H1 (cell line): ENCODE data around the gene CDKN2B. TPM values are rescaled to one million over a fixed set of nuclear protein-coding genes. Genes with fewer than 3 reads are reported as not detected.

Experiments used
- CTCF ChIA-PET: fragments of 300-600 bp; sonication (Branson Sonifier 250); formaldehyde crosslinking; loops from one replicate; lab custom pipeline; 2021; ENCODE audit not compliant: partially characterized antibody; lab: Charles Lee
- POLR2A ChIA-PET: fragments of 300-600 bp; sonication (Branson Sonifier 250); formaldehyde crosslinking; loops from one replicate; lab custom pipeline; 2021; ENCODE audit warnings: inconsistent platforms; ENCODE audit not compliant: partially characterized antibody; lab: Charles Lee
- DNase-seq, 2 experiments: peaks; one replicate each; pipeline versions ENCODE4 v3.0.0 to v3.0.0-alpha.2; 2010 to 2022; ENCODE audit warnings: low spot score in 2 of 2, low read depth in 1 of 2, mixed read lengths in 1 of 2
- FAIRE-seq: peaks from 2 replicates; lab custom pipeline; 2011; peaks lifted over from hg19 to GRCh38; lab: Jason Lieb, UNC
- H2AFZ ChIP-seq: 2 replicates; pipeline ENCODE4 v1.8.1; 2012; ENCODE audit warnings: low read length, inconsistent platforms
- H2AK5ac ChIP-seq: 2 replicates; pipeline ENCODE4 v1.6.1; 2013; ENCODE audit warnings: low read depth, low read length
- H2BK120ac ChIP-seq: replicated peaks from 2 replicates; pipeline ENCODE3; 2013; ENCODE audit warnings: low read depth, low read length, inconsistent platforms
- H2BK12ac ChIP-seq: 2 replicates; pipeline ENCODE4 v1.6.1; 2013; ENCODE audit warnings: low read depth, low read length
- H2BK15ac ChIP-seq: 2 replicates; pipeline ENCODE4 v1.6.1; 2013; ENCODE audit warnings: low read length
- H2BK20ac ChIP-seq: 2 replicates; pipeline ENCODE4 v1.6.1; 2013; ENCODE audit warnings: low read length
- H2BK5ac ChIP-seq: 2 replicates; pipeline ENCODE4 v1.6.1; 2013; ENCODE audit warnings: low read depth, low read length
- H3K14ac ChIP-seq: 2 replicates; pipeline ENCODE4 v1.6.1; 2013; ENCODE audit warnings: inconsistent platforms; ENCODE audit not compliant: insufficient read length
- H3K18ac ChIP-seq: 2 replicates; pipeline ENCODE4 v1.6.1; 2013; ENCODE audit warnings: low read length; ENCODE audit errors: extremely low read depth
- H3K23ac ChIP-seq: 2 replicates; pipeline ENCODE4 v1.6.1; 2013; ENCODE audit warnings: inconsistent platforms; ENCODE audit not compliant: insufficient read length
- H3K23me2 ChIP-seq: 2 replicates; pipeline ENCODE4 v1.6.1; 2013; ENCODE audit warnings: low read depth, low read length
- H3K27ac ChIP-seq: 2 replicates; pipeline ENCODE4 v1.6.1; 2011; ENCODE audit warnings: low read depth, low read length, inconsistent platforms
- H3K27me3 ChIP-seq, 4 experiments: replicated peaks in 1 of 4; 1 replicate in 1 of 4; 2 replicates in 3 of 4; pipeline versions ENCODE4 v1.6.1 to v1.8.1; 2011 to 2013; ENCODE audit warnings: low read length in 3 of 4, mild to moderate bottlenecking in 3 of 4, inconsistent platforms in 2 of 4, mixed read lengths in 2 of 4, moderate library complexity in 1 of 4; ENCODE audit not compliant: control insufficient read depth in 3 of 4, insufficient read depth in 3 of 4; ENCODE audit errors: extremely low read depth in 1 of 4
- H3K36me3 ChIP-seq, 4 experiments: 2 replicates each; pipeline versions ENCODE4 v1.6.1 to v1.8.1; 2011 to 2013; ENCODE audit warnings: mild to moderate bottlenecking in 4 of 4, low read length in 3 of 4, moderate library complexity in 2 of 4, control low read depth in 1 of 4, inconsistent platforms in 1 of 4; ENCODE audit not compliant: insufficient read depth in 4 of 4, control insufficient read depth in 2 of 4
- H3K4ac ChIP-seq: replicated peaks from 2 replicates; pipeline ENCODE3; 2013; ENCODE audit warnings: low read length, low read depth, mixed read lengths, inconsistent platforms; ENCODE audit not compliant: insufficient read length
- H3K4me1 ChIP-seq, 4 experiments: replicated peaks in 1 of 4; 1 replicate in 1 of 4; 2 replicates in 3 of 4; pipeline versions ENCODE4 v1.6.1 to v1.8.1; 2011 to 2013; ENCODE audit warnings: low read length in 3 of 4, inconsistent platforms in 2 of 4, mixed read lengths in 1 of 4; ENCODE audit not compliant: insufficient read depth in 4 of 4, control insufficient read depth in 3 of 4
- H3K4me2 ChIP-seq, 2 experiments: 2 replicates each; pipeline versions ENCODE4 v1.6.1 to v1.8.1; 2011 to 2013; ENCODE audit warnings: low read depth in 2 of 2, low read length in 2 of 2, control low read depth in 1 of 2, inconsistent platforms in 1 of 2, mild to moderate bottlenecking in 1 of 2; ENCODE audit not compliant: insufficient read depth in 1 of 2
- H3K4me3 ChIP-seq, 4 experiments: fragments of 200-600, 300-600 bp in 1 of 4; sonication (generic), shearing (Covaris generic), sonication (Bioruptor Twin) in 1 of 4; 2 replicates each; pipeline versions ENCODE4 v1.5.1 to v1.8.1; 2011 to 2016; ENCODE audit warnings: low read length in 4 of 4, low read depth in 3 of 4, control low read depth in 2 of 4, inconsistent platforms in 2 of 4, mild to moderate bottlenecking in 2 of 4, mixed read lengths in 1 of 4, moderate library complexity in 1 of 4; ENCODE audit not compliant: insufficient read depth in 2 of 4; ENCODE audit errors: extremely low read depth in 1 of 4
- H3K56ac ChIP-seq: replicated peaks from 2 replicates; pipeline ENCODE3; 2013; ENCODE audit warnings: low read depth, mild to moderate bottlenecking, mixed read lengths, low read length, inconsistent platforms; ENCODE audit not compliant: insufficient read length
- H3K79me1 ChIP-seq: 2 replicates; pipeline ENCODE4 v1.6.1; 2013; ENCODE audit warnings: low read depth, low read length, control low read depth
- H3K79me2 ChIP-seq, 2 experiments: 2 replicates each; pipeline versions ENCODE4 v1.6.1 to v1.8.1; 2012 to 2013; ENCODE audit warnings: low read length in 2 of 2, mild to moderate bottlenecking in 2 of 2, inconsistent platforms in 1 of 2; ENCODE audit not compliant: insufficient read depth in 2 of 2, control insufficient read depth in 1 of 2
- H3K9ac ChIP-seq, 4 experiments: replicated peaks in 1 of 4; 1 replicate in 1 of 4; 2 replicates in 3 of 4; pipeline versions ENCODE4 v1.6.1 to v1.8.1; 2011 to 2013; ENCODE audit warnings: low read depth in 3 of 4, low read length in 3 of 4, control low read depth in 2 of 4, mild to moderate bottlenecking in 2 of 4, moderate library complexity in 2 of 4, inconsistent platforms in 1 of 4; ENCODE audit errors: extremely low read depth in 1 of 4
- H3K9me3 ChIP-seq, 2 experiments: 2 replicates each; pipeline versions ENCODE4 v1.6.1 to v1.8.1; 2012 to 2013; ENCODE audit warnings: mild to moderate bottlenecking in 2 of 2, moderate library complexity in 2 of 2, control low read depth in 1 of 2, inconsistent platforms in 1 of 2, low read depth in 1 of 2, low read length in 1 of 2, mixed read lengths in 1 of 2; ENCODE audit not compliant: insufficient read depth in 2 of 2
- H4K20me1 ChIP-seq, 2 experiments: replicated peaks in 1 of 2; 2 replicates each; pipeline versions ENCODE3 to v1.8.1; 2011 to 2013; ENCODE audit warnings: inconsistent platforms in 2 of 2, low read length in 2 of 2, mild to moderate bottlenecking in 1 of 2; ENCODE audit not compliant: insufficient read depth in 2 of 2, control insufficient read depth in 1 of 2
- H4K5ac ChIP-seq: 2 replicates; pipeline ENCODE4 v1.6.1; 2013; ENCODE audit warnings: low read length, low read depth, mixed read lengths, inconsistent platforms; ENCODE audit not compliant: insufficient read length
- H4K8ac ChIP-seq: 2 replicates; pipeline ENCODE4 v1.8.0; 2013; ENCODE audit warnings: mild to moderate bottlenecking, moderate library complexity, low read length, inconsistent platforms; ENCODE audit not compliant: insufficient read depth; ENCODE audit errors: extremely low read depth
- H4K91ac ChIP-seq: replicated peaks from 2 replicates; pipeline ENCODE3; 2013; ENCODE audit warnings: low read length, mixed read lengths, inconsistent platforms; ENCODE audit not compliant: insufficient read length
- ATF3 ChIP-seq: IDR thresholded peaks from 2 replicates; pipeline ENCODE4 v1.6.1; 2011; ENCODE audit warnings: low read depth, mild to moderate bottlenecking, low read length; ENCODE audit not compliant: insufficient read depth
- BACH1 ChIP-seq: IDR thresholded peaks from 2 replicates; pipeline ENCODE4 v1.6.1; 2012; ENCODE audit warnings: low read length, improper control_type of control experiment
- CBX5 ChIP-seq: fragments of 300-800, 300-1000 bp; sonication (generic); IDR thresholded peaks from 2 replicates; pipeline ENCODE4 v1.7.1; 2016; ENCODE audit warnings: antibody characterized with exemption, low read length, low read depth
- CREB1 ChIP-seq: IDR thresholded peaks from 2 replicates; pipeline ENCODE4 v1.6.1; 2012; ENCODE audit warnings: inconsistent platforms
- EGR1 ChIP-seq: IDR thresholded peaks from 2 replicates; pipeline ENCODE4 v1.6.1; 2011; ENCODE audit warnings: low read depth, low read length, borderline replicate concordance
- FOSL1 ChIP-seq: IDR thresholded peaks from 2 replicates; pipeline ENCODE4 v1.6.1; 2011; ENCODE audit warnings: mild to moderate bottlenecking, low read depth, low read length, moderate library complexity; ENCODE audit not compliant: insufficient read depth
- HDAC6 ChIP-seq: IDR thresholded peaks from one replicate; pipeline ENCODE4 v1.7.1; 2012; ENCODE audit warnings: low read depth, mild to moderate bottlenecking, inconsistent platforms, low read length, moderate library complexity
- KDM5A ChIP-seq: fragments of 200-600 bp; IDR thresholded peaks from 2 replicates; pipeline ENCODE4 v1.7.1; 2012; ENCODE audit warnings: mild to moderate bottlenecking, low read length, inconsistent platforms, mixed read lengths
- RAD21 ChIP-seq, 2 experiments: IDR thresholded peaks in 1 of 2; conservative IDR thresholded peaks in 1 of 2; 2 replicates each; pipeline ENCODE4 v1.6.1; 2011; ENCODE audit warnings: low read depth in 2 of 2, low read length in 2 of 2, improper control_type of control experiment in 1 of 2, inconsistent platforms in 1 of 2, mild to moderate bottlenecking in 1 of 2, moderate library complexity in 1 of 2
- SP1 ChIP-seq: IDR thresholded peaks from 2 replicates; pipeline ENCODE4 v1.6.1; 2011; ENCODE audit warnings: low read depth, low read length
- WGBS, 2 experiments: shearing (Covaris generic) in 1 of 2; methylation state at CpG; one replicate each; pipeline versions ENCODE4 v1.1.6 to v1.1.7; 2013 to 2015; ENCODE audit warnings: low lambda C conversion rate in 2 of 2, mixed read lengths in 2 of 2, inconsistent platforms in 1 of 2, low coverage in 1 of 2, missing lambda C conversion rate in 1 of 2; ENCODE audit not compliant: insufficient replicate concordance in 2 of 2, insufficient coverage in 1 of 2, insufficient read length in 1 of 2; ENCODE audit errors: extremely low coverage in 1 of 2, missing lambda C conversion rate in 1 of 2; 5-methylcytosine and 5-hydroxymethylcytosine counted together
- polyA plus RNA-seq, 7 experiments: library from polyadenylated mRNA; depleted of rRNA in 3 of 7; stranded (reverse) in 5 of 7; unstranded in 2 of 7; fragments of >200 nt in 5 of 7; fragments of 200-250 nt in 2 of 7; gene quantifications; 1 replicate in 5 of 7; 2 replicates in 1 of 7; 4 replicates in 1 of 7; pipeline versions ENCODE4 v1.2.1 to v1.2.3, GENCODE V29; 2011 to 2013; ENCODE audit warnings: missing spikeins in 2 of 7, mixed read lengths in 2 of 7
- total RNA-seq: library from RNA; stranded (reverse); fragmentation: NEBNext Ultra II Directional; extraction: Animal tissue kit (Norgen Biotek cat#: 25700); gene quantifications from 2 replicates; pipeline ENCODE4 v1.2.1, GENCODE V29; 2021
- TF ChIP-seq, protein P1 (sequence below): IDR thresholded peaks from 2 replicates; pipeline ENCODE4 v1.6.1; 2012; ENCODE audit warnings: inconsistent platforms

CDKN2B gene
- total and polyA plus RNA-seq, 2 of the 8 experiments (the other 6 are each of a cell fraction or from before 2014, with no cell fraction given) = 0.20 to 0.88 TPM

DNA sequence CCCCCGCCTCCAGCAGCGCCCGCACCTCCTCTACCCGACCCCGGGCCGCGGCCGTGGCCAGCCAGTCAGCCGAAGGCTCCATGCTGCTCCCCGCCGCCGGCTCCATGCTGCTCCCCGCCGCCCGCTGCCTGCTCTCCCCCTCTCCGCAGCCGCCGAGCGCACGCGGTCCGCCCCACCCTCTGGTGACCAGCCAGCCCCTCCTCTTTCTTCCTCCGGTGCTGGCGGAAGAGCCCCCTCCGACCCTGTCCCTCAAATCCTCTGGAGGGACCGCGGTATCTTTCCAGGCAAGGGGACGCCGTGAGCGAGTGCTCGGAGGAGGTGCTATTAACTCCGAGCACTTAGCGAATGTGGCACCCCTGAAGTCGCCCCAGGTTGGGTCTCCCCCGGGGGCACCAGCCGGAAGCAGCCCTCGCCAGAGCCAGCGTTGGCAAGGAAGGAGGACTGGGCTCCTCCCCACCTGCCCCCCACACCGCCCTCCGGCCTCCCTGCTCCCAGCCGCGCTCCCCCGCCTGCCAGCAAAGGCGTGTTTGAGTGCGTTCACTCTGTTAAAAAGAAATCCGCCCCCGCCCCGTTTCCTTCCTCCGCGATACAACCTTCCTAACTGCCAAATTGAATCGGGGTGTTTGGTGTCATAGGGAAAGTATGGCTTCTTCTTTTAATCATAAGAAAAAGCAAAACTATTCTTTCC is 34.2 kb downstream of the CDKN2B start:
- no peak overlapping the region for H2AFZ ChIP-seq
- 0% methylated on average over 29 of the region's 51 CpGs; no CpG with 5 or more reads in 1 of the 2 experiments for WGBS, 2 experiments
- H4K91ac ChIP-seq = no peak overlapping the region
- H3K9ac ChIP-seq = no peak overlapping the region
- no peak overlapping the region for H2BK15ac ChIP-seq
- no peak overlapping the region; the same call in 1 of the 2 replicates for H3K18ac ChIP-seq
- H3K56ac ChIP-seq = no peak overlapping the region
- no peak overlapping the region for H3K27ac ChIP-seq
- no peaks in the 10 kb centered on the region for H3K9me3 ChIP-seq
- no peak overlapping the region; the same call in 1 of the 2 replicates for H4K8ac ChIP-seq
- H3K36me3 ChIP-seq = no peaks in the 10 kb centered on the region
- peaks cover 69 to 97% (median 85%) of the 10 kb centered on the region in 4 experiments for H3K27me3 ChIP-seq
- no peak overlapping the region for H3K23ac ChIP-seq
- DNase-seq (peak; percentile 81 to 88), FAIRE-seq (no peak)
- peaks cover 8% of the 10 kb centered on the region; the same call in 1 of the 2 replicates for H3K23me2 ChIP-seq
- CTCF ChIA-PET = interaction anchor here (0.8 to 7.4 kb wide), 5 partner anchors 8 to 162 kb away, joined by 3 to 57 read pairs (median 4); partner anchors contain the start of gene CDKN2B
- H2BK12ac ChIP-seq = no peak overlapping the region
- no peak overlapping the region for H2BK5ac ChIP-seq
- H2BK120ac ChIP-seq = no peak overlapping the region
- H4K5ac ChIP-seq = no peak overlapping the region
- no peaks in the 10 kb centered on the region for H3K79me1 ChIP-seq
- peaks cover 0 to 16% (median 7%) of the 10 kb centered on the region in 4 experiments; a peak in 6 of 7 replicates for H3K4me1 ChIP-seq
- H3K79me2 ChIP-seq = no peaks in the 10 kb centered on the region
- peaks cover 10 to 16% of the 10 kb centered on the region in 2 experiments for H4K20me1 ChIP-seq
- H2BK20ac ChIP-seq = no peak overlapping the region
- H3K14ac ChIP-seq = no peak overlapping the region
- H3K4me3 ChIP-seq = peak overlapping the region; percentile 29 to 60 (median 42)
- no peak overlapping the region for H2AK5ac ChIP-seq
- no peak overlapping the region for H3K4ac ChIP-seq
- POLR2A ChIA-PET = no interaction called here
- H3K4me2 ChIP-seq = peak overlapping the region; percentile 72 to 78
- TF ChIP-seq RAD21 (IDR thresholded peaks at IDR 0.05 in 1 of 2, conservative IDR thresholded peaks at IDR 0.05 in 1 of 2; ENCODE audit: low read depth in 2 of 2, low read length in 2 of 2) (no peak; a peak in 1 of 4 replicates), BACH1 (no peak), HDAC6 (no peak), FOSL1 (no peak), EGR1 (peak; percentile 33), CBX5 (no peak), SP1 (peak; percentile 58; the same call in 1 of the 2 replicates), ATF3 (no peak), KDM5A (no peak), CREB1 (peak; percentile 36; the same call in 1 of the 2 replicates)
- TF ChIP-seq, protein P1, sequence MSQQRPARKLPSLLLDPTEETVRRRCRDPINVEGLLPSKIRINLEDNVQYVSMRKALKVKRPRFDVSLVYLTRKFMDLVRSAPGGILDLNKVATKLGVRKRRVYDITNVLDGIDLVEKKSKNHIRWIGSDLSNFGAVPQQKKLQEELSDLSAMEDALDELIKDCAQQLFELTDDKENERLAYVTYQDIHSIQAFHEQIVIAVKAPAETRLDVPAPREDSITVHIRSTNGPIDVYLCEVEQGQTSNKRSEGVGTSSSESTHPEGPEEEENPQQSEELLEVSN = peak; percentile 75
